GM21529 (cell line): Measurements from ENCODE around the gene CTR9.

Source experiments
- ATAC-seq: cut with Tn5 transposase; IDR thresholded peaks from one replicate; pipeline ENCODE4 v1.9.1; 2021; ENCODE audit not compliant: unreplicated experiment

CTR9 gene

GRCh38 chr11:10742460-10743208 is 8.4 kb upstream of the CTR9 start:
- no peak for ATAC-seq

GRCh38 chr11:10743354-10744000 is 7.6 kb upstream of the CTR9 start:
- no peak for ATAC-seq

- no peak for ATAC-seq
These were observed 6.8 kb upstream of the CTR9 start for GRCh38 chr11:10744206-10744605.

DNA sequence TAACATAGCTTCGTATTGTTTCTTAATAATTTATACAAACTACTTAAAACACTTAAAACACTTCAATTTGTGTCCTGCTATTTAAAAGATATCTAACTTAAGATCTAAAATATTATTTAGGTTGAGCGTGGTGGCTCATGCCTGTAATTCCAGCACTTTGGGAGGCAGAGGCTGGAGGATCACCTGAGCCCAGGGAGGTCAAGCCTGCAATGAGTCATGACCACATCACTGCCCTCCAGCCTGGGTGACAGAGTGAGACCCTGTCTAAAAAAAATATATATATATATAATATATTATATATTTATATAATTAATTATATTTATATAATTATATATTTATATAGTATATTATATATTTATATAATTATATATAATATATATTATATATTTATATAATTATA is 4.2 kb upstream of the CTR9 start:
- no peak for ATAC-seq

DNA sequence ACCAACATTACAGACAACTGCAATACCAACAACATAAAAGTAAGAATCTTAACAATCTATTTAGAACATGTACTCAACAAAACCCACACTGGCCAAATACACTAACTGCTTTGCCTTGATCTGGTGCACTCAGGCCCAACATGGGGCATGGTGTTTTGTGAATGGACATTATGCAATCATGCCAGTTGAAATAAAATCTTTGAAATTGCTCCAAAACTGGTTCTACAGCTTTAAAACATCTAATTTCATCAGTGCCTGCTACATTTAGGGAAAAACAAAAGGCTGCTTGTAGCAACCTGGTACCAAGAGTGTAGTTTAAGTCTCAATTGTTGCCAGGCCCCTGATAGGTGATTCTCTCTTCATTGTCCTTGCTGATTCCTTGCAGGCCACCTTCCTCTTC is 3.3 kb upstream of the CTR9 start:
- no peak for ATAC-seq

DNA sequence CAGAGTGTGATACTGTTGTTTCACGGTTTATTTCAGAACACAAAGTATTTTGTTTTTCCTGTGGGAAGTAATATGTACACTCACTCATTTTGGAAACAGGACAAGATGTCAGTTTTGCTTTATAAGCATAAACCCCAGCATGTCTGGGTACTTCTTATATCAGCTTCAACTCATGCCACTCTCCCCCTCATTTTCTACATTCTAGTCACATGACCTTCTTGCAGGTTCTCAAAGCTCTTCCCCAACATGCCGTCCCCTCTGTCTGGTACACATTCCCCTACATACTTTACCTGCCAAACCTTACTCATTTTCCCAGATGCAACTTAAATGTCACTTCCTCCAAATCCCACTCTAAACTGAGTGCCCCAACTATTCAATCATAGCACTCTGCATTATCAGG is 1.6 kb upstream of the CTR9 start:
- no peak for ATAC-seq

- peak; percentile 23 for ATAC-seq
These were observed 515 bp downstream of the CTR9 start for GRCh38 chr11:10751581-10751940.

- no peak for ATAC-seq
These were observed 1.0 kb downstream of the CTR9 start for GRCh38 chr11:10752061-10752460.

- no peak for ATAC-seq
These were observed 1.4 kb downstream of the CTR9 start for GRCh38 chr11:10752486-10752885.

GRCh38 chr11:10758957-10759356 is 7.9 kb downstream of the CTR9 start:
- no peak for ATAC-seq

DNA sequence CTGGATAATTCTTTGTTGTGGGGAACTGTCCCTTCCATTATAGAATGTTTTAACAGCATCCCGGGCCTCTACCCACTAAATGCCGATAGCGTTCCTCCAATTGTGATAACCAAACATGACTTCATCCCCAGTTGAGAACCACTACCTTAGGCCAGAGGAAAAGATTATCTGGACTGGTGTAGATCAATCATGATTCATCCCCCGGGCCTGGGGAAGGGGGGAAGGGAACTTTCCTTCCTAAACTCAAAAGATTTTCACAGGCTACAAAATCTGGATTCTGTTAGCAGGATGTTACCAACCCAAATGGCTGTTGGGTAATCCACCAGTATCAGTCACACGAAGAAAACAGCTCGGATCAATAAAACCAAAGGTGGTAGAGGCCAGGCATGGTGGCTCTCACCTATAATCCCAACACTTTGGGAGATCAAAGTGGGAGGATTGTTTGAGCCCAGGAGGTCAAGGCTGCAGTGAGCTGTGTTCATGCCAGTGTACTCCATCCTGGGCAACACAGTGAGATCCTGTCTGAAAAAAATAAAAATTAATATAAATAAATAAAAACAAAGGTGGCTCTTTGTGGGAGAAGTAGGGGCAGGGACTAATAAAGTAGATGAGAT is 10.1 kb downstream of the CTR9 start:
- ATAC-seq: no peak

DNA sequence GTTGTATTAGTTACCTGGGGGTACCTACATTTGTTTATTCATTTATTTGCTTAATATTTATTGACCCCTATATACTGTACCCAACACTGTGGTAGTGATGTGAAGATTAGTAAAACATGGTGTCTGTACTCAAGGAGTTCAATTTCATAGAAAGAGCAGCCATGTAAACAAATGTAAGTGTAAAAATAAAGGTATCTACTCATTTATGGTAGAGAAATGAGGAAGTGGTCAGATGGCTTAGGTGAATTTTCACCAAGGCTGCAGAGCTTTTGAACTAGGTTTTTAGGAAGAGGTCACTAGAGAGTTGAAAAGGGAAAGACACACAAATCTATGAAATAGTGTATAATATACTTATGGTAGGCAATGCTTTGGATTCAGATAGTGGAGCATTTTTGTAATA is 11.1 kb downstream of the CTR9 start:
- peak; percentile 87 for ATAC-seq

DNA sequence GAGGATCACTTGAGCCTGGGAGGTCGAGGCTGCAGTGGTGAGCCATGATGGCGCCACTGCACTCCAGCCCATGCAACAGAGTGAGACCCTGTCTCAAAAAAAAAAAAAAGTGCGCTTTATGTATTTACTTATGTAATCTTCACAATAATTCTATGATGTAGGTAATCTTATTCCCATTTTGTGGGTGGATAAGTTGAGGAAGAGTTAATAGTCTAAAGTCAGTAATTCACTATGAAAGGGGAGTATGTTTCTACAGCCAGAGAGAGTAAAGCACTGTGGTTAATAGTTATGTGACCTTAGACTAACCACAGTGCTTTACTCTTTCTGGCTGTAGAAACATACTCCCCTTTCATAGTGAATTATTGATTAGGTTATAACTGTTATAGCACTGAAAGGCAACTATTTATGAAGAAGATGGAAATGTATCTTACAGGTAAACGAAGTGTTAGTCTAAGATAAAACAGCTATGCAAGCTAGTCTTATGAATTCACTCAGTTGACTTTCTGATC is 11.9 kb downstream of the CTR9 start:
- ATAC-seq: no peak

GRCh38 chr11:10763766-10764165 is 12.7 kb downstream of the CTR9 start:
- ATAC-seq: no peak

GRCh38 chr11:10764412-10764811 is 13.4 kb downstream of the CTR9 start:
- ATAC-seq: no peak

GRCh38 chr11:10770626-10771254 is 19.7 kb downstream of the CTR9 start:
- no peak for ATAC-seq

GRCh38 chr11:10771457-10771856 is 20.4 kb downstream of the CTR9 start:
- ATAC-seq: no peak

DNA sequence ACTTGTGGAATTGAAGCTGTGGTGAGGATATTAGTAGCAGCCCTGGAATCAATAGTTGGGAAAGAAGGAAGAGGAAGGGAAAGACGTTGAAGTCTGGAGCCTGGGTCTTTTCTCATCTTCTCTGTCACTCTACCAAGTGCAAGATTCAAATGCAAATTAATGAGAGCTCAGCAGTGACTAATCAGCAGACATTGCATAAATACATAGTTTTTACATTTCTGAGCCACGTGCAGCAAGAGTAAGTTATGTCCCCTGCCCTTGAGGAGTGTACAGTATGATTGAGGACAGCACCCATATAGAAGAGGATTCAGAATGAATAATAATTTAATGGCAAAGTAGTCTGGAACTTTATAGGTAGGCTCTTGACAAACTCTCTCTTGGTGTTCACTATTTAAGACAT is 23.8 kb downstream of the CTR9 start:
- no peak for ATAC-seq

DNA sequence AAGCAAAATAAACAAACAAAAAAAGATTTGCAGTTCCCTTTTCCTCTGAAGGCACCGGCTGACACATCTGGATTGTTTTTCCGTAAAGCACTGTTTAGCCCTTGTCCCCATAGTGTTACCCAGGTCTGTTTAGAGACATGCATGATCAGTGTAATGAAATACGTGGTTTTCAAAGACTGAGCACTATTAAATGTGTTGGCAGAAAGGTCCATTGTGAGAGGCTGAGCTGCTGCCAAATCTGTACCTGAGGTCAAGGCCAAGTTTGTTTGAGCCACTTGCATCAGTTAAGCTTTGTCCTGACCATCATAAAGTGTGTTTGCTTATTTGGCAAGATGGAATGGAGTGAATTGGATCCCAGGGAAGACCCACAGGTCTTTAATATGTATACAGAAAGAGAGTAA is 26.3 kb downstream of the CTR9 start:
- no peak for ATAC-seq

DNA sequence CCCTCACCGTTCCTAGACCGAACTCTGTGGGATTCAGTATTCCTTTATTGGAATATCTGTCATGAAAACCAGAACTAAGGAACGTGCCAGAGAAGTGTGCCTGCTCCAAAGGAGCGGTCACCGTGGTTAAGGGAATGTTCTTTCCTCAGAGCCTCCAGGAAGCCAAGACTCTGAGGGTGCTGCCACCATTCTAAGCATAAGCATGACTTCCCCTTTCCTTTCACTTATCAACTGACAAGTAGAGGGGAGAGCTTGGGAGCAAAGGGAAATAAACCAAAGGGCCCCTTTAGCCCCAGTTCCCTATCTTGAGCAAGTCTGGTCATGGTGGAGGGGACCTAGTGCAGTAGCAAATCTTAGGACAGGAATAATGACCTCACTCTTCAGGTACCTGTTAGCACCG is 26.8 kb downstream of the CTR9 start:
- no peak for ATAC-seq

- no peak for ATAC-seq
These were observed 27.3 kb downstream of the CTR9 start for GRCh38 chr11:10778217-10778970.
